A673 (cell line): ENCODE measurements around the gene RPS6KA2.

Experiments
- CTCF ChIP-seq: fragments of 300-800, 200-600 bp; sonication (generic); conservative IDR thresholded peaks from 2 replicates; pipeline ENCODE4 v1.5.1; 2017; ENCODE audit warnings: low read depth, mild to moderate bottlenecking, antibody characterized with exemption, low read length, moderate library complexity, mixed read lengths
- EZH2 ChIP-seq: fragments of 200-600 bp; sonication (generic); IDR thresholded peaks from 2 replicates; pipeline ENCODE4 v1.6.1; 2017; ENCODE audit warnings: borderline replicate concordance, low read depth, mild to moderate bottlenecking, mixed read lengths, antibody characterized with exemption, low read length; ENCODE audit not compliant: poor library complexity, severe bottlenecking

- TF ChIP-seq CTCF: no peak
- no peak for TF ChIP-seq EZH2
These were observed 1.1 kb upstream of the RPS6KA2 start for GRCh38 chr6:166627875-166628801.
